SJSA1 (cell line): Measurements from ENCODE around the gene HTR2B. TPM values are rescaled to one million over a fixed set of nuclear protein-coding genes. Genes with fewer than 3 reads are reported as not detected.
"Not testable (repeated sequence)": the region's sequence is repeated elsewhere in the genome, so short reads cannot be mapped to it uniquely, and the experiment has no call there.

ENCODE experiments used
- DNase-seq, 2 experiments: peaks; one replicate each; pipeline ENCODE4 v3.0.0-alpha.2; 2015 to 2020; ENCODE audit warnings: low spot score in 2 of 2, low read depth in 1 of 2
- H3K27ac ChIP-seq: fragments of 250-450 bp; sonication (Bioruptor Pico); 2 replicates; pipeline ENCODE4 v1.5.1; 2020; ENCODE audit warnings: mild to moderate bottlenecking, moderate library complexity
- H3K27me3 ChIP-seq: fragments of 250-450 bp; sonication (Bioruptor Pico); replicated peaks from 2 replicates; pipeline ENCODE4 v1.5.1; 2020; ENCODE audit warnings: mild to moderate bottlenecking, moderate library complexity
- H3K36me3 ChIP-seq: fragments of 250-450 bp; sonication (Bioruptor Pico); 2 replicates; pipeline ENCODE4 v1.5.1; 2020; ENCODE audit warnings: mild to moderate bottlenecking
- H3K4me1 ChIP-seq: fragments of 250-450 bp; sonication (Bioruptor Pico); replicated peaks from 2 replicates; pipeline ENCODE4 v1.6.1; 2021; ENCODE audit warnings: mild to moderate bottlenecking
- H3K4me3 ChIP-seq: fragments of 250-450 bp; sonication (Bioruptor Pico); 2 replicates; pipeline ENCODE4 v1.5.1; 2020; ENCODE audit warnings: mild to moderate bottlenecking
- H3K9me3 ChIP-seq: fragments of 250-450 bp; sonication (Bioruptor Pico); replicated peaks from 2 replicates; pipeline ENCODE4 v1.5.1; 2020; ENCODE audit warnings: mild to moderate bottlenecking
- total RNA-seq: library from RNA; depleted of rRNA; stranded (reverse); fragments of >200 nt; shearing (Covaris generic); gene quantifications from 2 replicates; pipeline ENCODE4 v1.2.3, GENCODE V29; 2014

HTR2B gene
- total RNA-seq, 1 experiment from 2014 or later = 0.21 TPM

DNA sequence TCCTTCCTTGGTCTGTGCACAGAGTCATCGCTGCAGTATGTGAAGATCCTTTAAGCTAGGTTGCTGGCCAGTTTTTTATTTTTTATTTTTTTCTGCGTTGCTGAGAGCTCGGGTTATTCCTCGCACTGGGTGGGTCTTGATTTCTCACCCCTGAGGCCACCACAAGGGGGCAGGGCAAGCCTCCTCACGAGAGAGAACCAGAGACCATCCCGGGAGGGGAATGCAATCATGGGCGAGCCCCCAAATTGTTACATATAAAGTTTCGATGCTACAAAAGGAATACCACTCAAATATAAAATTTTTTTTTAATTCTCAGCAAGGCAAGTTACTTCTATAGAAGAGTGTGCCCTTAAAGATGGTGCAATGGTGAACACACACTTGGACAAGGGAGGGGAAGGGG lies 24.9 kb downstream of the HTR2B start:
- Histone ChIP-seq H3K27me3 (no peaks in the 10 kb centered on the region), H3K36me3 (peaks cover 89% of the 10 kb centered on the region), H3K27ac (no peak overlapping the region)

GRCh38 chr2:231094736-231095346 lies 30.0 kb downstream of the HTR2B start:
- Histone ChIP-seq H3K27ac (no peak overlapping the region), H3K4me3 (no peak overlapping the region), H3K36me3 (peaks cover 95% of the 10 kb centered on the region), H3K4me1 (no peaks in the 10 kb centered on the region), H3K27me3 (no peaks in the 10 kb centered on the region), H3K9me3 (no peaks in the 10 kb centered on the region)
- no peak for DNase-seq

More for the DNA sequence above, 24.9 kb downstream of the HTR2B start:
- DNase-seq = no peak
- Histone ChIP-seq H3K9me3 (no peaks in the 10 kb centered on the region), H3K4me3 (no peak overlapping the region), H3K4me1 (peaks cover 15% of the 10 kb centered on the region)

DNA sequence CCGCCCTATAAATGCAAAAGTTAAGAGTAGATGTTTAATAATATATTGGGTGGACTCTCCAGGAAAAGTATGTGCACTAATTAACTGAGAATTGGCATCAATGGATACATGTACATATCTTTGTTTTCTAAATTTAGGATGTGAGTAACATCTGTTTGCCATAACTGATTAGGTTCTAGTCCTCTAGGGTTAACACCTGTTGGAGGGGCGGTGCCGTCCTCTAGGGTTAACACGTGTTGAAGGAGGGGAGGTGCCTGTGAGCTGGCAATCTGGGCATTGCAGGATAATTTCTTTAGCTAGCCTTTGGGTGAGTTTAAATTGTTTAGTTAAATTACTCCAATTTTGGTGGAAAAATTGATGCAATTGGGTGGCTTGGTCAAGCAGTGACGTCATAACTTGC lies 30.9 kb downstream of the HTR2B start:
- Histone ChIP-seq H3K4me1 (no peaks in the 10 kb centered on the region), H3K36me3 (peaks cover 93% of the 10 kb centered on the region), H3K27me3 (no peaks in the 10 kb centered on the region), H3K27ac (no peak overlapping the region), H3K9me3 (no peaks in the 10 kb centered on the region), H3K4me3 (no peak overlapping the region)
- no peak for DNase-seq

DNA sequence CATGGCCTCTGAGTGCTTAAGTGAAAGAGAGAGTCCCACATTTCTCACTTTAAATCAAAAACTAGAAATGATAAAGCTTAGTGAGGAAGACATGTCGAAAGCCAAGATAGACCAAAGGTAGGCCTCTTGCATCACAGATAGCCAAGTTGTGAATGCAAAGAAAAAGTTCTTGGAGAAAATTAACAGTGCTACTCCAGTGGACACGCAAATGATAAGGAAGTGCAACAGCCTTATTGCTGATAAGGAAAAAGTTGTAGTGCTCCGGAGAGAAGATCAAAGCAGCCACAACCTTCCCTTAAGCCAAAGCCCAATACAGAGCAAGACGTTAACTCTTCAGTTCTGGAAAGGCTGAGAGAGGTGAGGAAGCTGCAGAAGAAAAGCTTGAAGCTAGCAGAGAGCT lies 36.1 kb downstream of the HTR2B start:
- H3K27me3 ChIP-seq = no peaks in the 10 kb centered on the region
- DNase-seq = no peak
- H3K27ac ChIP-seq = no peak overlapping the region
- no peaks in the 10 kb centered on the region for H3K4me1 ChIP-seq
- H3K4me3 ChIP-seq = no peak overlapping the region
- no peaks in the 10 kb centered on the region for H3K9me3 ChIP-seq
- peaks cover 96% of the 10 kb centered on the region for H3K36me3 ChIP-seq

GRCh38 chr2:231084565-231084964 lies 40.3 kb downstream of the HTR2B start:
- H3K9me3 ChIP-seq = no peaks in the 10 kb centered on the region
- H3K4me1 ChIP-seq = no peaks in the 10 kb centered on the region
- no peaks in the 10 kb centered on the region for H3K27me3 ChIP-seq
- H3K27ac ChIP-seq = no peak overlapping the region
- peaks cover 95% of the 10 kb centered on the region for H3K36me3 ChIP-seq
- no peak overlapping the region for H3K4me3 ChIP-seq
- DNase-seq = no peak

DNA sequence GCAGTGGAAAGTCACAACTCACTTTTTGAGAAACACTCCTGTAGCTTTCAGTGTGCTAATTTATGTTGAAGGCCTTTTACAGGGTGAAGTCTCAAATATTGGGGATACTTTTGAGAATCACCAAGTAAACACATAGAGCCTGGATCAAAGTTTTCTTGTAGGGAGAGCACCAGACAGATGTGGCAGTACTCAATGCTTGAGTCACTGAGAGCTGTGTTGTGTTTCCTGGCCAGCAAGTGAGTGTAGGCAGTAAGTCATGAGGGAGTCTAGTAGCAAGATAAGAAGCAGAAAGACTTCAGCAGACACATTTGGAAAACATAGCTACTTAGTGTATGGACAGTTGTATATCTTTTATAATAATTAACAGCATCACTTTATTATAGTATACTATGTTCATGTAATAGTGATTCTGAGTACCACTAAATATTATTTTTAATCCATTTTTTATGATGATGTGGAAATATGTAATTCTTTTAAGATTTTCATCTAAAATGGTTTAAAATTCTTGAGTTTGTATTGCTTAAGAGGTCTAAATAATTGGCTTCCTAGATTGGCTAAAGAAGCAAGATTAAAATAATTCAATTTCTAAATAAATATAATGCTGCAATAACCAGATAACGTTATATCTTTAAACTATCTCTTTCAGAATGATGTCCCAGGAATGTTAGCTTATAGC lies 55.3 kb downstream of the HTR2B start:
- Histone ChIP-seq H3K4me1 (no peaks in the 10 kb centered on the region), H3K4me3 (no peak overlapping the region), H3K27me3 (no peaks in the 10 kb centered on the region), H3K36me3 (peaks cover 90% of the 10 kb centered on the region), H3K9me3 (no peaks in the 10 kb centered on the region), H3K27ac (no peak overlapping the region)
- DNase-seq = no peak

GRCh38 chr2:231068525-231069222 lies 56.2 kb downstream of the HTR2B start:
- no peaks in the 10 kb centered on the region for H3K27me3 ChIP-seq
- no peak overlapping the region for H3K4me3 ChIP-seq
- H3K27ac ChIP-seq = no peak overlapping the region
- DNase-seq = no peak
- H3K4me1 ChIP-seq = no peaks in the 10 kb centered on the region
- no peaks in the 10 kb centered on the region for H3K9me3 ChIP-seq
- peaks cover 92% of the 10 kb centered on the region for H3K36me3 ChIP-seq

- H3K36me3 ChIP-seq = peaks cover 94% of the 10 kb centered on the region
- not testable (repeated sequence) for H3K4me3 ChIP-seq, H3K27ac ChIP-seq, H3K4me1 ChIP-seq, DNase-seq, H3K27me3 ChIP-seq, H3K9me3 ChIP-seq
Measured at GRCh38 chr2:231067531-231067930, 57.3 kb downstream of the HTR2B start.

DNA sequence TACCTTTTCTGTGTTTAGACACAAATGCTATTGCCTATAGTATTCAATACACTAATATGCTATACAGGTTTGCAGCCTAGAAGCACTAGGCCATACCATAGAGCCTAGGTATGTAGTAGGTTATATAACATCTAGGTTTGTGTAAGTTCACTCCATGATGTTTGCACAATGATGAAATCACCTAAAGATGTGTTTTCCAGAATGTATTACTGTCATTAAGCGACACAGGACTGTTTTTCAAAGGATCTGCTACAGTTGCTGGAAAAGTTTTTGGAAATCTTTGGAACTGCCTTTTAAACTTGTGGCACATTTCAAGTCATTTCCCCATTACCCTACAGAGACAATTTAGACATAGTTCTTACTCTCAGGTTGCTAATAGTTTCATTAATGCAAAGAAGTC lies 58.9 kb downstream of the HTR2B start:
- H3K36me3 ChIP-seq = peaks cover 95% of the 10 kb centered on the region
- H3K27me3 ChIP-seq = no peaks in the 10 kb centered on the region
- no peaks in the 10 kb centered on the region for H3K4me1 ChIP-seq
- DNase-seq = no peak
- H3K4me3 ChIP-seq = no peak overlapping the region
- no peaks in the 10 kb centered on the region for H3K9me3 ChIP-seq
- no peak overlapping the region for H3K27ac ChIP-seq

- H3K27ac ChIP-seq = no peak overlapping the region
- no peak overlapping the region for H3K4me3 ChIP-seq
- H3K36me3 ChIP-seq = peaks cover 82% of the 10 kb centered on the region
- H3K4me1 ChIP-seq = peaks cover 14% of the 10 kb centered on the region
- H3K9me3 ChIP-seq = no peaks in the 10 kb centered on the region
- no peaks in the 10 kb centered on the region for H3K27me3 ChIP-seq
- DNase-seq = no peak
Measured at GRCh38 chr2:231063347-231063746, 61.5 kb downstream of the HTR2B start.

DNA sequence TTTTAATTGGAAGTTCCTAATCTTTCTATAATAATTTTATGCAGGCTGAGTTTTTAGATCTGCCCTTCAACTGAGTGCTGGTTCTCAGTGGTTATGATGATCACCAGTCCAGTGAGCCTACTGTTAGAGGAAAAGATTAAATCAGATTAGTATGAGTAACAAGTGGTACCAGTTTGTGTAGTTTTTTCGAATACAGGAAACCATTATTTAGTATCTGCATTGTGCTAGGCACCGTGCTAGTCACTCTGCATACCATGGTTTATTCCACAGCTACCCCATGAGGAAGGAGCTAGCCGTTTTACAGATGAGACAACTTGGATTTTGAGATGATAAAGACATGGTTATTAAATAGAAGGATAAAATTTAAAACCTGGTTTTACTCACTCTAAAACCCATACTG lies 62.1 kb downstream of the HTR2B start:
- Histone ChIP-seq H3K27me3 (no peaks in the 10 kb centered on the region), H3K4me3 (no peak overlapping the region), H3K9me3 (no peaks in the 10 kb centered on the region), H3K4me1 (peaks cover 20% of the 10 kb centered on the region), H3K27ac (no peak overlapping the region), H3K36me3 (peaks cover 77% of the 10 kb centered on the region)
- no peak for DNase-seq

GRCh38 chr2:231059756-231060155 lies 65.1 kb downstream of the HTR2B start:
- H3K27ac ChIP-seq = no peak overlapping the region
- DNase-seq = no peak
- peaks cover 20% of the 10 kb centered on the region for H3K4me1 ChIP-seq
- no peaks in the 10 kb centered on the region for H3K27me3 ChIP-seq
- peaks cover 56% of the 10 kb centered on the region for H3K36me3 ChIP-seq
- H3K4me3 ChIP-seq = no peak overlapping the region
- H3K9me3 ChIP-seq = no peaks in the 10 kb centered on the region

- Histone ChIP-seq H3K27ac (no peak overlapping the region), H3K9me3 (no peaks in the 10 kb centered on the region), H3K36me3 (peaks cover 48% of the 10 kb centered on the region), H3K27me3 (no peaks in the 10 kb centered on the region), H3K4me3 (no peak overlapping the region), H3K4me1 (peaks cover 20% of the 10 kb centered on the region)
- no peak for DNase-seq
Measured at GRCh38 chr2:231058761-231059550, 65.9 kb downstream of the HTR2B start.
